Coronary artery (tissue), 2 donors: ENCODE measurements around the gene RAPGEFL1.
"Not testable (repeated sequence)": the region's sequence is repeated elsewhere in the genome, so short reads cannot be mapped to it uniquely, and the experiment has no call there.

Experiments
- DNase-seq: peaks from one replicate; pipeline ENCODE4 v3.0.0-alpha.2; 2017; ENCODE audit warnings: low spot score
- H3K27ac ChIP-seq, 2 donors: fragments of 200-600 bp; sonication (generic); one replicate each; pipeline ENCODE4 v1.5.1; 2016 to 2019
- H3K4me3 ChIP-seq: fragments of 200-600 bp; sonication (generic); 2 replicates; pipeline ENCODE4 v1.5.1; 2016; ENCODE audit warnings: mild to moderate bottlenecking, moderate library complexity
- CTCF ChIP-seq: fragments of 200-600 bp; sonication (generic); IDR thresholded peaks from one replicate; pipeline ENCODE4 v1.5.1; 2019; ENCODE audit warnings: antibody characterized with exemption

The RAPGEFL1 gene

DNA sequence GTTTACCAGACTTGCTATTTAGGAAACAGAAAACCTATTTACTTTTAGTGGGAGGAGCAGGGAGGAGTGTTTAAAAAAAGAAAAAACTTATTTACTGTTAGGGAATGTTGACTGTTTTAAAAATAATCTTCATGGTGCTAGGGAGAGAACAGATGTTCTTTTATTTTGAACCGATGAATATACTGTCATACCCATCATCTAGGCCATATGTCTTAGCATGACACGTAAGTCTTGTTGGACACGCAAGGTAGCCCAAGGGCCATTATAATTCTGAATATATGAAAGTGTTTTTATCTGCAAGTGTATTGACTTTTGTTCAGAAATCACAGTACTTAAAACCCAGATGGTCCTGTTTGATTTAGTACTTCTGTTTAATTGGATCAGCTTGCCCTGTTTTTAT, 53.4 kb downstream of the RAPGEFL1 start:
- Histone ChIP-seq H3K4me3 (no peak overlapping the region), H3K27ac (no peak overlapping the region)
- TF ChIP-seq CTCF, result no peak
- DNase-seq, result no peak

DNA sequence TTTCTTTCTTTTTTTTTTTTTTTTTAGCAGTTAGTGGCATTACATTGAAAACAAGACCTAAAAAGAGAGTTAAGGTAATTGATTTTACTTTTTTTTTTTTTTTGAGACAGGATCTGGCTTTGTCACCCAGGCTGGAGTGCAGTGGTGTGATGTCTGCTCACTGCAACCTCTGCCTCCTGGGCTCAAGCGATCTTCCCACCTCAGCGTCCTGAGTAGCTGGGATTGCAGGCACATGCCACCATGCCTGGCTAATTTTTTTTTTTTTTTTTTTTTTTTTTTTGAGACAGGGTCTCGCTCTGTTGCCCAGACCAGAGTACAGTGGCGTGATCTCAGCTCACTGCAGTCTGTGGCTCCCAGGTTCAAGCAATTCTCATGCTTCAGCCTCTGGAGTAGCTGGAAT, 54.7 kb downstream of the RAPGEFL1 start:
- not testable (repeated sequence) for H3K27ac ChIP-seq, H3K4me3 ChIP-seq, DNase-seq

GRCh38 chr17:40241252-40241834, 64.1 kb downstream of the RAPGEFL1 start:
- TF ChIP-seq CTCF, result no peak
- DNase-seq, result no peak
- Histone ChIP-seq H3K4me3 (no peak overlapping the region), H3K27ac (no peak overlapping the region)

DNA sequence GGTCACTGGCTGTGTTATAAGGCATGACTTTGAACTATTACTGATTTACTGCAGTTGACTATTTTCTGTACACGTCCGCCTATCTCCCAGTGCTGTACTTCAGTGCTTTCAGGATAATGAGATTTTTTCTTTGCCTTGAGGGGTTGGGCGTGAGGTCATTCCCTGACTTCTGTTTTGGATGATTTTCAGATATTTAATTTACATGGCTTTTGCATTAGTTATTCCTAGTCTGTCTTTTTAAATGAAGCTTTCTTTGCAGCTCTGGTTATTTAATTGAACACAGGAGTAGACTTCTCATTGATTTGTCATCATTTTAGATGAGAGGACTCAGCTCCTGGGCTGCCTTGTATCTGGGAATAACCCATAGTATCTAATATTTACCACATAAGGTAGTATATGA, 65.5 kb downstream of the RAPGEFL1 start:
- Histone ChIP-seq H3K27ac (no peak overlapping the region), H3K4me3 (no peak overlapping the region)
- no peak for DNase-seq
- no peak for TF ChIP-seq CTCF

DNA sequence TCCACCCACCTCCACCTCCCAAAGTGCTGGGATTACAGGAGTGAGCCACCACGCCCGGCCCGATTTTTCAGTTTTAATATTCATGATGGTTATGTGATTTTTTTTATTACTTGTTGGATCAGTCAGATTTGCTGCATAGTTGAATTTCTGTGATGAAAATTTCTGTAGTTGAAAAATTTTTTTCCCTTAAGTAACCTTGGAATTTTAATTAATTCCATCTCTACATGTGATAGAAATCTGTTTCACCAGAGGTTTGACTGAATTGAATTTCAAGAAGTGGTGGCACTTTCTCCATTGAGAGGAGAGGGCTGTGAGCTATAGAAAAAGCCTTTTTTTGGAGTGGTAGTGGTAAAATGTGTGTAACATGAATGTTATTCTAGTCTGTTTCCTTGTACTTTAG, 66.5 kb downstream of the RAPGEFL1 start:
- Histone ChIP-seq H3K27ac (no peak overlapping the region), H3K4me3 (no peak overlapping the region)
- no peak for TF ChIP-seq CTCF
- DNase-seq, result no peak

- H3K27ac ChIP-seq, result no peak overlapping the region
- no peak overlapping the region for H3K4me3 ChIP-seq
- TF ChIP-seq CTCF, result no peak
- DNase-seq, result no peak
These were observed 67.0 kb downstream of the RAPGEFL1 start for GRCh38 chr17:40244255-40244654.
